ENCODE results near the gene TUBGCP4.
"Not testable (repeated sequence)": the region's sequence is repeated elsewhere in the genome, so short reads cannot be mapped to it uniquely, and the experiment has no call there.

The TUBGCP4 gene, protein sequence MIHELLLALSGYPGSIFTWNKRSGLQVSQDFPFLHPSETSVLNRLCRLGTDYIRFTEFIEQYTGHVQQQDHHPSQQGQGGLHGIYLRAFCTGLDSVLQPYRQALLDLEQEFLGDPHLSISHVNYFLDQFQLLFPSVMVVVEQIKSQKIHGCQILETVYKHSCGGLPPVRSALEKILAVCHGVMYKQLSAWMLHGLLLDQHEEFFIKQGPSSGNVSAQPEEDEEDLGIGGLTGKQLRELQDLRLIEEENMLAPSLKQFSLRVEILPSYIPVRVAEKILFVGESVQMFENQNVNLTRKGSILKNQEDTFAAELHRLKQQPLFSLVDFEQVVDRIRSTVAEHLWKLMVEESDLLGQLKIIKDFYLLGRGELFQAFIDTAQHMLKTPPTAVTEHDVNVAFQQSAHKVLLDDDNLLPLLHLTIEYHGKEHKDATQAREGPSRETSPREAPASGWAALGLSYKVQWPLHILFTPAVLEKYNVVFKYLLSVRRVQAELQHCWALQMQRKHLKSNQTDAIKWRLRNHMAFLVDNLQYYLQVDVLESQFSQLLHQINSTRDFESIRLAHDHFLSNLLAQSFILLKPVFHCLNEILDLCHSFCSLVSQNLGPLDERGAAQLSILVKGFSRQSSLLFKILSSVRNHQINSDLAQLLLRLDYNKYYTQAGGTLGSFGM

DNA sequence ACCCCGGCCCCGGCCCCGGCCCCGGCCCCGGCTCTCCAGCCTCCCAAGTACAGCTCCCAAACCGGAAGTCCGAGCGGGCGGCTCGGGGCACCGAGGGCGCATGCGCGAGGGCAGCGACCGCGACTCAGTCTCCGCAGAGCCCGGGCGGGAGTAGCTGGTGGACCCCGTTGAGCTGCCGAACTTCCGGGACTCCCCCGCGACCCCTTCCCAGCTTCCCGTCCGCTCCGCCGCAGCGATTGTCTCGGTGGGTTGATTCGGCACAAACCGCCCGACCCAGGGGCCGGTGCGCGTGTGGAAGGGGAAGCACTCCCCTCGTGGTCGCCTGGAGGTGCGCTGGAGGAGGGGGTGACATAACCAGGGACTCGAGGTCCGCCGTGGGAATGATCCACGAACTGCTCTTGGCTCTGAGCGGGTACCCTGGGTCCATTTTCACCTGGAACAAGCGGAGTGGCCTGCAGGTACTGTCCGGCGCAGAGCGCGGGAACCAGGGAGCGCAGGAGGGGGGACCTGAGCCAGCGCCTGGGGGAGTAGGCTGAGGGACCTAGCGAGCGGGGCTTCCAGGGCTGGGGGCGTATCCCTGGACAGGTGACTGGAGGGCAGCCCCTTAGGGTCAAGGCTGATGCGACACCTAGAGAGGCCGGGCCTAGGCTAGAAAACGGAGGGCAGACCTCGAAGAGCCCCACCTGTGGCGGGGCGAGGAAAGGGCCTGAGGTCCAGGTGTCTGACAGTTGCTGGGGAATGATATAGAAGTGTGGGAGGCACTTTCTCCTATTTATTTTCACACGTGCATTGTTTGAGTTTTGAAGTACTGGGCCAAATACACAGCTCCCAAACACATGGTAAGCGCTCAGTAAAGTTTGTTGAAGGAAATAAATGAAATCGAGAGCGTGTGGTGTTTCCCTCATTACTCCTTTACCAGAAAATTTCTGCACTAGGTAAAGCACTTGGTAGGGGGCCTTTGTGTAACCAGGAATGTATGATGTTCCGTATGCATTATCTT lies at the start of gene TUBGCP4, which contains the start of gene ZSCAN29:
TUBGCP4 (plus strand) TSS at position 127 of the 1,000 bp plus-strand sequence; CDS start at position 381, 254 bp downstream.
ZSCAN29 (minus strand) TSS at position 69 of the 1,000 bp plus-strand sequence. CDS start 1,130 bp downstream, outside the sequence.
- peak; percentile 94 for DNase-seq

DNA sequence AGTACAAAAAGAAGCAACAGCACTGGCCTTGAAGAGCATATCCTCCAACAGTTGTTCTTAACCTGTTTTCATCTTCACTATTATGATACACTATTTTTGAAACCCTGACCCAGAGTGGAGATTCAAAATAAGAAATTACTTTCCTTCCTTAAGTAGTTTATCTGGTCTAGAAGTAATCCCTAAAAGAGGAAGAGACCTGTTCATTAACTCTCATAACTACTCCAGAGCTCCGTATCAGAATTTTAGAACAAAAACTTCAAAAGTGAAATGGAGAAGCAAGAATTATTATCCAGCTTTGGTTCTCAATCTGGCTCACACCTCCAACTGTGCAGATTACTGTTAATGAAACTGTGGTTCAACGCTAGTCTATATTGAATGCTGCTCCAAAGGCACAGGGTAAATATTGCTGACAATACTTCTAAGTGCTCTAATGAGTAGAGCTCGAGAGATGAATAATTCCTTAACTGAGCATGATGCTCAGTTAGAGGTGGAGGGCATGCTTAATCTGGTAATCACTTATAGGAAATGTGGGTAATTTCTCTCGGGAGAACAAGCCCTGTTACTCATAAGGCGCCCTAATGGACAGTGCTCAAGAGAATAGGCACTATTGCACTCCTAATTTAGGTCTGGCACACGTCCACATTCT lies 45.7 kb upstream of the TUBGCP4 start:
- DNase-seq: no peak

DNA sequence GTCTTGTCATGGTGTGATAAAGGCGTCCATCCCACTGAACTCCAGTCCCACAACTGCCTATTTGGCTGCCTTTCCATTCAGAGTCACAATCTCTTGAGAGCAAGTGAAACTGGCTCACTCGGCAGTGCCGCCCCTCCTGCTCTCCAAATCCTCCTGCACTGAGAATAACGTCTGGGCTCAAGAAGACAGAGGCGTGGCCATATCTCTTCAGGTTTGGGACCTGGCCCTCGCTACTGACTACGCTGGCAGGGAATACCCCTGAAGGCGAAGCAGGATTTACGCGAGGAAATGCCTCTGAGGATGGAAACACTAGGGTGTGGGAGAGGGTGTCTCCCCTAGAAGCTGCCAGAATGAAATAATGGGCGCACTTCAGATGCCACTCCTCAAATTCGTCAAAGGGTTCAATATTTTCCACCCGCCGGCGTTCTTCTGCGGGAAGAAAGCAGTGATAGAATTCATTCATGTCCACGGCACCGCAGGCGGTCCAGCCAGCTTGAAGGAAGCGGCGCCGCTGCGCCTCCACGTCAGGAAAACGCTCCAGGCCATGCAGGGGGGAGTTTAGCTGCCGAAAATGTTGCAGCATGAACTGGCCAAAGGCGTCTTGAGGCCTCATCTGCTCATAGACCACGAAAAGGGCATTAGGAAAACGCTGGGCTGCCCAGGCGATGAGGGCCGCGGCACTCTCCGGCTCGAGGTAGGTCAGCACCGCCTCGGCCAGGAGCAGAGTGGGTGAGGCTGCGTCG lies 41.5 kb upstream of the TUBGCP4 start:
- no peak for DNase-seq

DNA sequence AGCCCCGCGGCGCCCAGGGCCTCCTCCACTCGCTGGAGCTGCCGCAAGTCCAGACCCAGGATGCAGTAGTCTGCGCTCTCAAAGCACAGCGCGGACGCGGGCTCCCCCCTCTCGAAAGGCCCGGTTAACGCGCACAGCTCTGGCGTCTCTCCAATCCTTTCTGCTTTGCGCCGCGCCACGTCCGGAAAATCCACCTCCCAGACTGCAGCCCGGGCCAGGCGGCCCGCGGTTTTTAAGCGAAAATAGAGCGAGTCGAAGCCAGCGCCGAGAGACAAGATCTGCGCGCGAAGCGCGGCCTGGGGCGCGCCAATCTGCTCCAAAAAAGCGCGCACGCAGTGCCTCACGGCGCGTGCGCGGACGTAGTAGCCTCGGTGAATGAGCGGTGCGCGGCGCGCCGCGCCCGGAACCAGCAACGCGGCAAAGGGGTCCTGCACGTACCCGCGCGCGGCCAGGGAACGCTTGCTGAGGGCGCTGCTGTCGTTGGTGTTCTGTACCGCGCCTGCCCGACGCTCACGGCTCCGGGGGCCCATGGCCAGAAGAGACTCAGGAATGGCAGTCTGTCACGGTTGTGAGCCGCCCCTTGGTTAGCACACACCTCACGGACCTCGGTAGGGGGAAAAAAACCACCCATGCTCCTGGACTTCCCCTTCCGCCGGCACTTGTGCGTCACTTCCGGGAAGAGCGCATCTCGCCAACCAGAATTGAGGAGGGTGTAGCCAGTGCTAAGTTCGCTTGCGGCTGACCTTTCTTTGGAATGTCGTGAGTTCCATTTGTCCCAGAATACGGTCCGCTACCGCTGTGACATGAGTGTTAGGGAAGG lies 40.7 kb upstream of the TUBGCP4 start, which contains the start of gene LCMT2:
LCMT2 (minus strand) TSS at position 614 of the 820 bp plus-strand sequence; CDS start at position 530, 84 bp downstream.
- peak; percentile 99 for DNase-seq

DNA sequence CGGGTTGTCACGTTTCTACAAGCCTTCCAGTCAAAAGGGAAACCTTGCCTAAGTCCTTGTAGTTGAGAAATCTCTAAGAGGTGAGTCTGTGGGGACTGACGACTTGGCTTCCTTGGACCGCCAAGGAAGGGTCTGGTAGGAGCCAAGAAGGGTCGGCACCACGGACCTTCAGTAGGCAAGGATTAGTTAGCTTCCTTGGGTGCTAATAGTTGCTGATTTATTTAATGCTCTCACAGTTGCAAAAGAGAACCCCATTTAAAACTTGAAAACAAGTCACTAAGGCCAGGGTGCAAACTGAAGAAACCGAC lies 40.2 kb upstream of the TUBGCP4 start:
- DNase-seq: no peak

DNA sequence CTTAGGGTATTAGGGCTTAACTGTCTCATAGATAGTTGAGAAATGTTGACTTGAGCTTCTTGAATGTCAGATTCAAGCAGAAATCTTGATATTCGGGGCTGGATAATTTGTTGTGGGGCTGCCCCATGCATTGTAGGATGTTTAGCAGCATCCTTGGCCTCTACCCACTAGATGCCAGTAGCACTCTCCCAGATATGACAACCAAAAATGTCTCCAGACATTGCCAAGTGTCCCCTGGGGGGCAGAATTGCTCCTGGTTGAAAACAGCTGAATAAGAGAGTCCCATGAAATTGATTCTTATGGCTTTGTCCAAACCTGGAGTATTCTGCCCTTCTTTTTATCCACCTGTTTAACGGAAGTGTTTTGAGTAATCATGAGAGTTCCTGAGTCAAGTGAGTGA lies 24.6 kb upstream of the TUBGCP4 start:
- DNase-seq: no peak

DNA sequence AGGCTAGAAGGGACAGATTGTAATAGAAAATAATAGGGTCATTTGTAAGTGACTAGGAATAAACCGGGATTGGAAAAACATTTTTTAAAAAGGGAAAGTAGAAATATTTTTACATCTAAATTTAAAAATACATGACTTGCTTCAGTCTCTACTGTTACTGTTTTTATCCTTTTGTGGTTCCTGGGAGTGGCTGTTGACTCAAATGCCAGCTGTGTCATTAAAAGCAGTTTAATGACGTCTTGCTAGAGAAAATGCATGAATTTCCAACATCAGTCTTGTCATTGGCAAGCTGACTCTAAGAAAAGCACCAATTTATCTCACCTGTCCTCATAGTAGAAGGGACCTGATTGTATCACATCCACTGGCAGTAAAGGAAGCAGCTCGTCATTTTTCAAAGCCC lies 23.8 kb upstream of the TUBGCP4 start:
- DNase-seq: no peak

DNA sequence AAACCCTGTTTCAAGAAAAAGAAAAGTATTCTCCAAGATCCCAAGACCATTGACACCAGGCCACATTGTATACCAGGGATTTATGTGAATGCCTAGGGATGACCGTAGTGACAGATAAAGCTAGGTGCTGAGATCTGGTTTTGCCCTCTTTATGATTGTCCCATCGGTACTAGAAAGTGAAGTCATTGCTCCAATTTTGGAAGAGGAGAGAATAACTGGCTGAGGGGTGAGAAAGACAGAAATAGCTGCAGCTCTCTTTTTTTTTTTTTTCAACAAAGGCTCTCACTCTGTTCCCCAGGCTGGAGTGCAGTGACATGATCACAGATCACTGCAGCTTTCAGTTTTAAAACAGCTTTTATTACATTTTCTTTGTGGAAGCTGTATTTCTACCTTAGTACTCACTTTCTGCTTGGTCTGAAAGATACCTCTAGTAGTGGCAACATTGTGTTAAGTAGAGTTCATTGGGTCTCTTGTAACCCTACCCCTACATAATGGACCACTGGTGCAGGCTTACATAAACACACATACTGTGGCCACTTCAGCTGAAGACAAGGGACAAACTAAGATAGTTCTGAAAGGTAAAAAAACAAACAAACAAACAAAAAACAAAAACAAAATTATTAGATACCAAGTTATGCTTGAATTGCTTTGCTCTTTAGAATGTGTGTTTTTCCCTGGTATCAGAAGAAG lies 18.1 kb upstream of the TUBGCP4 start:
- no peak for DNase-seq

DNA sequence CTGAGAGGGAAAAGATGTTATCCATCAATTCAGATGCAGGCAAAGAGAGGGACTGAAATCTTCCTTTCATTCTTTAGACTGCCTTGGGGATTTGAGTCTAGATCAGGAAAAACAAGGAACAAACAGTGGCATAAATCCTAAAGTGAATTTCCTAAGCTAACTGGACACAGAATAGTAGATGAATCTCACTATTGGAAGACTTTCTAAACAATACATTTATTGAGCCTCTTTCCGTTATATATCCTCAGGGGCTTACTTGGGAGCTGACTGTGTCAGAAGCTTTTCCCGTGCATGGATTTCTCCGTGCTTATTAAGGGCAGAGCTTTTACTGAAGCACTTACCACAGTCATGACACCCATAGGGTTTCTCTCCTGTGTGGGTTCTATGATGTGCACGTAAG lies 10.1 kb upstream of the TUBGCP4 start:
- no peak for DNase-seq

DNA sequence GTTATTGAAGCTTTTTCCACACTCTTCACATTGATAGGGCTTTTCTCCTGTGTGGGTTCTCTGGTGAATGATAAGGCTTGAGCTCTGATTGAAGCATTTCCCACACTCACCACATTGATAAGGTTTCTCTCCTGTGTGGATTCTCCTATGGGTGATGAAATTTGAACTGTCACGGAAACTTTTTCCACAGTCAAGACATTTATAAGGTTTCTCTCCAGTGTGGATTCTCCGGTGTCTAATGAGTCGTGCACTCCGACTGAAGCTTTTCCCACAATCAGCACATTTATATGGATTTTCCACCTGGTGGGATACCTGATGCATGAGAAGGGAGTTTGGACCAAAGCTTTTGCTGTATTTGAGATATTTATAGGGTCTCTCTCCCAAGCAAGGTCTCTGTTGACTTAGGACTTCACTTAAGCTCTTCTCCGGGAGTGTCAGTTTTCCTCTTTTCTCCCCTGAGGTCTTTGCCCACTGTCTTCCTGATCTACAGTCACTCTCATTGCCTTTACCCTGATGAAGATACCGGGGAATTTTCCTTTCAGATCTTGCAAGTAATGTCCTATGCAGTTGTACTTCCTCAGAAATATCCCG lies 9.5 kb upstream of the TUBGCP4 start:
- DNase-seq: no peak

DNA sequence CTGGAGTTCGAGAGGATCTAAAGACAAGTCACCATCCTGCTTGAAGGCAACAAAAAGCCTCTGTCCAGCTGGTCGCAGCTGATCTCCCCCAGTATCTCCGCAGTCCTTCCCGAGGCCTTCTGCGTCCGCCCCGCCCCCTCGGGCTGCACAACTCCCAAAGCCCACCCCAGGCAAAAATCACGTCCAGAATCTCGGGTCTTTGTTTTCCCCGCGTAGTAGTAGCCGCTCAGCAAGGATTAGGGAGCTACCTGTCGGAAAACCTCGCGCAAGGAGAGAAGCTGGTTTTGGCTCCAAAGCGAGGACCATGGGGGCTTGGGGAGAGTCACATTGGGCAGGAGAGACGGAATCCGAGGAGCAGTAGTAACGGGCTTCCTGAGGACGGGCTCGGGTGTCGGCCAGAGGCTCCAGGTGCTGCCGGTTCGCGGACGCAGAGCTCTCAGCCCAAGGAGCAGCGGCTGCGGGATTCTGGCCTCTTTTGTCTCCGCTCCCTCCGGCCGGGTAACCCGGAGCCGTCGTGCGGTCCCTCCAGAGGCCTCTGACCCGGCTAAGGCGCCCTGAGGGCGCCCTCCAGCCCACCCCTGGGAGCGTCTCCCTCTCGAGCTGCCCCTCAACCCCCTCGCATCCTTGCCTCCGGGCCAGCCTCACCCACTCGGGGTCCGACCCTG lies 459 bp upstream of the TUBGCP4 start:
- DNase-seq: no peak

DNA sequence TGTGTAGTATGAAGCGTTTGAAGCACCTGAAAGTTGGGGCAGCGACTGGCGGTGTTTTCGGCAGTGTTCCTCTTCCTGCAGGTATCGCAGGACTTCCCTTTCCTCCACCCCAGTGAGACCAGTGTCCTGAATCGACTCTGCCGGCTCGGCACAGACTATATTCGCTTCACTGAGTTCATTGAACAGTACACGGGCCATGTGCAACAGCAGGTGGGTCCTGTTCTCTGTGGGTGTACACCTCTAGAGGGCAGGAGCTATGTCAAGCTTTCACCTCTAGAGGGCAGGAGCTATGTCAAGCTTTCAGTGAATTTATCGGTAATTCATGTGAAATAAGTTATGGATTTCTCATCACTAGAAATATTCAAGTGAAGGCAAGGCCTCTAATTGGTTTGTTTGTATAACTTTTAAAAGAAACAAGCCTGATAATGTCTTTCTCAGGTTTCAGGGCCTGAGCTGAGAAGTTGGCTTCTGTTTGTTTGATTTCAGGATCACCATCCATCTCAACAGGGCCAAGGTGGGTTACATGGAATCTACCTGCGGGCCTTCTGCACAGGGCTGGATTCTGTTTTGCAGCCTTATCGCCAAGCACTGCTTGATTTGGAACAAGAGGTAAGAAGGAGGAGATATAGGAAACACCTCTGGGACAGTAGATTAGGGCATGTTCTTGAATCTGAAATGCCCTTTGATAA lies 5.3 kb downstream of the TUBGCP4 start:
- DNase-seq: peak; percentile 13

DNA sequence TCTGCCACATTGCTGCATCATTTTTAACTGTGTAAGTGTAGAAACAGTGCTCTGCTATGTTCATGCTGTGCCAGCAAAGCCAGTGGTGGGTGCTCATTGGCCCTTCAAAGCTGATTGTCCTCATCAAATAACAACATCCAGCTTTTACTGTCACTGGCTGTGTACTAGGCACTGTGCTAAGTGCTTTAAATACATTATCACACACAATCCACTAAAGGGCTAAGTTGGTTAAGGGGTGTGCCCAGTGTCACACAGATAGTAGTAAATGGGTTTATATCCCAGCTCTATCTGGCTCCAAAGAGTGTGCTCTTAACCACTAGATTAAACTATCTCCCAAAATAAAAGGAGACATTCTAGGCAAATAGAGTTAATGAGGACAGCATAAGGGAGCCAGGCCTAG lies 7.7 kb downstream of the TUBGCP4 start:
- DNase-seq: no peak

DNA sequence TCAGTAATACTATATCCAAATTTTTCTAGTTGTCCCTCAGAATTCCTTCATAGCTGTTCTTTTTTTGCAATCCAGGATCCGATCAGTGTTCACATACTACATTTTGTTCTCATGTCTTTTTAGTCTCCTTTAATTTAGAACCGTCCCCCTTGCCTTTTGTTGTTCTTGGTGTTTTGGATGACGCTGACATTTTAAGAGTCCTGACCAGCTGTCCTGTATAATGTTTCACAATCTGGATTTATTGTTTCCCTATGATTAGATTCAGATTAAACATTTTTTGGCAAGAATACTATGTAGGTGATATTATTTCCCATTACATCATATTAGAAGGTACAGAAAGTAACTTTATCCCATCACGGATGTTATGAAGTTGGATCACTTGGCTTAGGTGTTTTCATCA lies 11.4 kb downstream of the TUBGCP4 start:
- DNase-seq: no peak

DNA sequence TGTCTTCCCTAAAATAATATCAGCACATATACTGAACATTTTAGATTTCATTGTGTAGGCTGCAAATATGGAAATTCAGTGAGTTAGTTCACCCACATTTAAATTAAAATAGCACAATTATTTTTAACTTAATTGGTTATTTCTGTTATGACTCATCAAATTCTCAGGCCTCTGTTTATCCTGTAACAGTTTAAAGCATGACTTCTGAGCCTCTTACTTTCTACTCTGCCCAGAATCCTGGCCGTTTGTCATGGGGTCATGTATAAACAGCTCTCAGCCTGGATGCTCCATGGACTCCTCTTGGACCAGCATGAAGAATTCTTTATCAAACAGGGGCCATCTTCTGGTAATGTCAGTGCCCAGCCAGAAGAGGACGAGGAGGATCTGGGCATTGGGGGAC lies 12.2 kb downstream of the TUBGCP4 start:
- DNase-seq: no peak

DNA sequence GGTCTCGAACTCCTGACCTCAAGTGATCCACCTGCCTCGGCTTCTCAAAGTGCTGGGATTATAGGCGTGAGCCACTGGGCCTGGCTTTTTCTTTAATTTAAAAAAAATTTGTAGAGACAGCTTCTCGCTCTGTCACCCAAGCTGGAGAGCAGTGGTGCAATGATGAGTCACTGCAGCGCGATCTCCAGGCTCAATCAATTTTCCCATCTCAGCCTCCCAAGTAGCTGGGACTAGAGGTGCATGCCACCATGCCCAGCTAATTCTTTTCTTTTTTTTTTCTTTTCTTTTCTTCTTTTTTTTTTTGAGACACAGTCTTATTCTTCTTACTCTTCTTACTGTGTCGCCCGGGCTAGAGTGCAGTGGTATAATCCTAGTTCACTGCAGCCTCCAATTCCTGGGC lies 19.8 kb downstream of the TUBGCP4 start:
- no peak for DNase-seq

DNA sequence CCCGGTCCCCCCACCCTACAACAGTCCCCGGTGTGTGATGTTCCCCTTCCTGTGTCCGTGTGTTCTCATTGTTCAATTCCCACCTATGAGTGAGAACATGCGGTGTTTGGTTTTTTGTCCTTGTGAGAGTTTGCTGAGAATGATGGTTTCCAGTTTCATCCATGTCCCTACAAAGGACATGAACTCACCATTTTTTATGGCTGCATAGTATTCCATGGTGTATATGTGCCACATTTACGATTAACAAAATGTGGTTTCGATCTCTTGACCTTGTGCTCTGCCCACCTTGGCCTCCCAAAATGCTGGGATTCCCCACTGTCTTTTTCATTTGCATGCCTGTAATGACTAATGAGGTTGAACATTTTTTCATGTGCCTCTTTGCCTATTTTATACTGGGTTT lies 22.7 kb downstream of the TUBGCP4 start:
- DNase-seq: not testable (repeated sequence)

DNA sequence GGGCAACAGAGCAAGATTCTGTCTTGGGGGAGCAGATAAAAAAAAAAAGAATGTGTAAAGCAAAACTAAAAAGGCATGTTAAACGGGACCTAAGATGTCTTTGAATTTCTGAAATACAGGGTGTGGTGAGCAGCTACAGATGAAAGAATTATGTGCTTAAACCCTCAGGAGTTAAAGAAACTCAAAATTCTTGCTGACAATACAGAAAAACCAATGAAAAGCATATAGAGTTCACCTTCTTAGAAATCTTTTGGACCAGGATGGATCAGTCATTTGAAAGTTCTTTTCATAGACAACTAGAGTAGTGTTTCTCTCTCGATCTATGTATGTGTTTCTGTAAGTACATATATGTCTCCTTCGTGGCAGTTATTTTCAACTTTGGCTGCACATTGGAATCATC lies 31.4 kb downstream of the TUBGCP4 start:
- DNase-seq: no peak

DNA sequence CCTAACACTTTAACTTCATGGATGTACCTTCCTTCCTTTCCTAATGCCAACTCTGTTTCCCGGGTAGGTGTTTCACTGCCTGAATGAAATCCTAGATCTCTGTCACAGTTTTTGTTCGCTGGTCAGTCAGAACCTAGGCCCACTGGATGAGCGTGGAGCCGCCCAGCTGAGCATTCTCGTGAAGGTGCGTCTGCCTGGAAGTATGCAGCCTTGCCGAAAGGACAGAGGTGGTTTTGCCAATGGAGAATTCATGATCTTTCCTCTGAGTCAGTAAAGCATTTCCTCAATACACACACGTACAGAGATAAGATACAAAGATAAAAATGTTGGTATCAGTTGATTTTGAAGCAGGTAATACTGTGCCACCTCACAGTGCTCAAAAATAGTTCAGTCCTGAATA lies 32.7 kb downstream of the TUBGCP4 start:
- DNase-seq: no peak
